ENCODE measurements around the gene UROD.
A peak's percentile ranks its signal among the peaks of the same experiment; 100 is the strongest.
"Not testable (repeated sequence)": the region's sequence is repeated elsewhere in the genome, so short reads cannot be mapped to it uniquely, and the experiment has no call there.

UROD gene

DNA sequence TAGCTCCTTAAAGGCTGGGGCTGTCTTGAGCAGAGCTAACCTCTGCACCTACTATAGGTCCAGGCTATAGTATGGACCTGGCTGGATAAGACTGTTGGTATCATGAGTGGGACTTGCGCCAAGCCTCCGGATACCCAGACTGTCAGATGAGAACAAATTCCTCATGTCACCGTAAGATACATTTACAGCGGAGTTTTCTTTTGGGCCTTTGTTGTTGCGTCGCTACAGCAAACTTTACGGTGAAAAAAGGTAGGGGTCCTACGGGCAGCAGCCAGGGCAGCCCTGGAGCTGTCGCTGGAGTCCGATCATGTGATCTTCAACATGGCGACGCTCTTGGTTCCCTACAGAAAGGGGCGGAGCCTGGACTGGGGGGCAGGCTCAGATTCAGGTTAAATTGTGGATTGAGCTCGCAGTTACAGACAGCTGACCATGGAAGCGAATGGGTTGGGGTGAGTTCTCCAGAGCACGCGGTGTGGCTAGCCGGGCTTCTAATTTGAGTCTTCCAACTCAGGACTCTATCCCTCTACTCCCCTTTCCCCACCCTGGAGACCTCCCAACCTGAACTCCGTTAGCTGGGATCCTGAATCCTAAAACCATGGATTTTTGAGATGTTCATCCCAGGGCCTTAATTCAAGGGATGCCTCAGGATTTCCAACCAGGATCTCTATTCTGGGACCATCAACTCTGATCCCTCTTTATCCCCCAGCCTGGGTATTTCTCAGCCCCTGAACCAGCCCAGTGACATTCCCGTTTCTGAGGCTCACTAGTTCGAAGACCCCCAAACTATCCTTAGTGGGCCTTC, at the start of gene UROD:
Gene UROD (plus strand): TSS at position 418 of the 802 bp plus-strand sequence. CDS start 12 bp downstream, at position 430.
- DNase-seq (ENCODE audit: low spot score) = peak; percentile 97

DNA sequence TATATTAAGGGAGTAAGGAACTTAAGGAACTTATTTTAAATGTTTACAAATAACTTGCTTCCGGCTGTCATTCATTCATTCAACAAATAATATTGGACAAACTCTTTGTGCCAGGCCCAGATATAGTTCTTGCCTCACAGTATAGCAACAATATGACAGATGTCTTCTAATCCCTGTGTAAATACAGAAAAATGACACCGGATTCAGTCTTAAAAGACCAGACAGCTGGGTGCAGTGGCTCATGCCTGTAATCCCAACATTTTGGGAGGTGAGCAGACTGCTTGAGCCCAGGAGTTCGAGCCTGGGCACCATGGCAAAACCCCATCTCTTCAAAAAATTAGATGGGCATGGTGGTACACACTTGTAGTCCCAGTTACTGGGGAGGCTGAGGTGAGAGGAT, 49.3 kb upstream of the UROD start:
- DNase-seq (ENCODE audit: low spot score) = no peak

DNA sequence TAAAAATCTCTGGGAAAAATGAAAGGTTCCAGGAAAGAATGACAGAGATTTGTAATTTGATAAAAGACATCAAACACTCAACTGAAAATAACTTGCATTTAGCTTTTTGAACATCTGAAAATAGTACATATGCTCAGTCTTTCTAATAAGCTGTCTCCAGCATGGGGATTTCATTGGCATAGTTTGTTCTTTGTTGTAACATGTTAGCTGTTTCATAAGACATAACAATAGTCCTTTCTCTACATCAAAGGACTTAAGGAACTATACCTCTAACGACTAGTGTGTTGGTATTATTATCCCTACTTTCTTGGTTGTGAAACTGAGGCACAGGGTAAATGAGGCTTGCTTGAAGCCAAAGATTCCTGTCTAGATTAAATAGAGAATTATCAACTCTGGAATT, 47.7 kb upstream of the UROD start:
- DNase-seq (ENCODE audit: low spot score) = no peak

DNA sequence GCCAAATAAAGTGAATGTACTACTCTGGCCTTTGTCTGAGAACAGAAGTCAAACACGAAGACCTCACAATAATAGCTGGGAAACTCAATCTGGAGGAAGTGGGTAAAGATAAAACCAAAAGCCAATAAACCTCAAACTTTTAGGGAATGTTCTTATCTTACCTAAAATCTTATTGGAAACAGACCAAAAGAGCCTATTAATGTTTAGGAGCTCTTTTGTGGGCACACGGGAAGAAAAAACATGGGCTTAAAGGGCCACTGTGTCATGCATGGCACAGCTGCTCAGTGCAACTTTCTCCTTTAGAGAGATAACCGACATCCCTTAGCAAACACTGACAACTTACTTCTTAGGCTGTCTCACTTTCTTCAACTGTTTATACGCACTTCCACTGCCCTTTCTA, 41.7 kb upstream of the UROD start:
- no peak for DNase-seq (ENCODE audit: low spot score)

DNA sequence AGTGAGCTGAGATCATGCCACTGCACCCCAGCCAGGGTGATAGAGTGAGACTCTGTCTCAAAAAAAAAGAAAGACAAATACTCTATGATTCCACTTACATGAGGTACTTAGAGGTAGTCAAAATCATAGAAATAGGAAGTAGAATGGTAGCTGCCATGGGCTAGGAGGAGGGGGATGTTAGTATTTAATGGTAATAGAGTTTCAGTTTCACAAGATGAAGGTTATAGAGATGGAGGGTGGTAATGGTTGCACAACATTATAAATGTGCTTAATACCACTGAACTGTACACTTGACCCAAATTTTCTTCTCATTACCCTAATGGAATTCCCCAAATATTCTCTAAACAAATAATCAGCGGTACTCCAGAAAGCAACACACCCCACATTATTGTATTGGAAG, 38.4 kb upstream of the UROD start:
- no peak for DNase-seq (ENCODE audit: low spot score)

DNA sequence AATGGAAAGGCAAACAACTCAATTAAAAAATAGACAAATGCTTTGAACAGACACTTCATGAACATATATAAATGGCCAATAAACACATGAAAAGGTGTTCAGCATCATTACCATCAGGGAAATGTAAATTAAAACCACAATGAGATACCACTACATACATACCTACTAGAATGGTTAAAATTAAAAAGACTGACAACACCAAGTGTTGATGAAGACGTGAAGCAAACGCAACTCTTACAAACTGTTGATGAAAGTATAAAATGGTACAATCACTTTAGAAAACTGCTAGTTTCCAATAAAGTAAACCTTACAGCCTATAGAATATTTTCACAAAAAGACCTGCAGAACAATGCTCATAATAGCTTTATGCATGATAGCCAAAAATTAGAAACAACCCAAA, 35.8 kb upstream of the UROD start:
- DNase-seq (ENCODE audit: low spot score) = no peak

DNA sequence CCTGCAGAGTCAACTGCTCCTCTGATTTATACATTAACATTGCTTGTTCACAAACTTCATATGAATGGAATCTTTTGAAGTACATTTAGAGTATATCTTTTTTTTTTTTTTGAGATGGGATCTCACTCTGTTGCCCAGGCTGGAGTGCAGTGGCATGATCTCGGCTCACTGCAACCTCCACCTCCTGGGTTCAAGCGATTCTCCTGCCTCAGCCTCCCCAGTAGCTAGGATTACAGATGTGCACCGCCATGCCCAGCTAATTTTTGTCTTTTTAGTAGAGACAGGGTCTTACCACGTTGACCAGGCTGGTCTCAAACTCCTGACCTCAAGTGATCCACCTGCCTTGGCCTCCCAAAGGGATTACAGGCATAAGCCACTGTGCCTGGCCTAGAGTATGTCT, 34.7 kb upstream of the UROD start:
- not testable (repeated sequence) for DNase-seq (ENCODE audit: low spot score)

DNA sequence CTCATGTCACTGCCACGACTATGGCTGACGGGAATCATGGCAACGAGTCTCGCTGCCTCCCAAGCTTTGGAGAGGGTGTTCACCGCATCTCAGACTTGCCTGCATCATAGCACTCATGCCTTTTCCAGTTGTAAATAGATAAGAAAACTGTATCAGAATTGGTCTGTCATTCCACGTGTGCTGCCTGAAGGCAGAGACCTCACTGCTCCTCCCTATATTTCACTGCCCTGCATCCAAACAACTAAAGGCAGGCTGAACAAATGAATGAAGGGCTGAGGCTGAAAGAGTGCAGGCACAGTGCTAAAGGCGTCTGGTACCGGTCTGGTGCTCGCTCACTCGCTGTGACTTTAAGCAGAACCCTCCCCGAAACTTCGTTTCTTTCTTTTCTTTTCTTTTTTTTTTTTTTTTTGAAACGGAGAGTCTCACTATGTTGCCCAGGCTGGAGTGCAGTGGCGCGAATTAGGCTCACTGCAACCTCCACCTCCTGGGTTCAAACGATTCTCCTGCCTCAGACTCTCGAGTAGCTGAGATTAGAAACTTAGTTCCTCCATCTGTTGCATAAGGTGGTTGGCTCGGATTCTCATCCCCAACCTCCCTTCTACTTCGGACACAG, 26.2 kb upstream of the UROD start:
- no peak for DNase-seq (ENCODE audit: low spot score)

DNA sequence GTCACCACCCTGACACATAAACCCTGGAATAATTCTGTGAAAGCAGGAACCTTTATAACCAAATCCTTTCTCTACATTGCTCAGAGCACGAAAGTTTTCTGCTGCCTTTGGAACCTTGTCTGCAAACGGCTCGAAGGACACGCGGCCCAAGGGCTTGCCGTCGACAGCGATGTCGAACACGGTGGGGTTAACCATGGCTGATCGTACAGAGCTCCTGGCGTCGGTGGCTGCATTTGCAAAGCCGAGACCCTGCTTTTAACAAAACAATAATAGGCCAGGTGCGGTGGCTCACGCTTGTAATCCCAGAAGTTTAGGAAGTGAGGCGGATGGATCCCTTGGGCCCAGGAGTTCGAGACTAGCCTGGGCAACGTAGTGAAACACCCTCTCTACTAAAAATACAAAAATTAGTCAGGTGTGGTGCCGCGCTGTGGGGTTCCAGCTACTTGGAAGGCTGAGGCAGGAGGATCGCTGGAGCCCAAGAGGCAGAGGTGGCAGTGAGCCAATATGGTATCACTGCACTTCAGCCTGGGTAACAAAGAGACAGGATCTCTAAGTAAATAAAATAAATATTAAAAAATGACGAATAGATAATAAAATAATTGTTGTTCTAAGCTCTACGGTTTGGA, 23.4 kb upstream of the UROD start:
- DNase-seq (ENCODE audit: low spot score) = no peak

DNA sequence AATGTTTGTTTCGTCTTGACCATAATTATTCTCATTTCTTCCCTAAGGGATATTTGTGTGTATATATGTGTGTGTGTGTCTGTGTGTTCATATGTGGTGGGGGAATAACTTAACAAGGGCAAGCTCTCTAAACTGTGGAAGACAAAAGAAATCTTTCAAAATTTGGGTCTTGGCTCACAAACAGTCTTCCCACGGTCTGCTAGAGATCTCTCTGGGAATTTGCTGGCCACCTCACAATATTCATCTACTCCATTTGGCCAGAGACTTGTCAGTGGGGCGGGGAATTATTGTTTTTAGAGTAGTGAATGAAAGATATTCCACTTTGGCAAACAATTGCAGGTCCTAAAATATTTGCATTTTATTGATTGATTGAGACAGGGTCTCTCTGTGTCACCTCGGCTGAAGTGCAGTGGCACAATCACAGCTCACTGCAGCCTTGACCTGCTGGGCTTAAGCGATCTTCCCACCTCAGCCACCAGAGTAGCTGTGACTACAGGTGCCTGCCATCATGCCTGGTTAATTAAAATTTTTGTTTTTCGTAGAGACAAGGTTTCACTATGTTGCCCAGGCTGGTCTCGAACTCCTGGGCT, 17.6 kb upstream of the UROD start:
- DNase-seq (ENCODE audit: low spot score) = no peak

DNA sequence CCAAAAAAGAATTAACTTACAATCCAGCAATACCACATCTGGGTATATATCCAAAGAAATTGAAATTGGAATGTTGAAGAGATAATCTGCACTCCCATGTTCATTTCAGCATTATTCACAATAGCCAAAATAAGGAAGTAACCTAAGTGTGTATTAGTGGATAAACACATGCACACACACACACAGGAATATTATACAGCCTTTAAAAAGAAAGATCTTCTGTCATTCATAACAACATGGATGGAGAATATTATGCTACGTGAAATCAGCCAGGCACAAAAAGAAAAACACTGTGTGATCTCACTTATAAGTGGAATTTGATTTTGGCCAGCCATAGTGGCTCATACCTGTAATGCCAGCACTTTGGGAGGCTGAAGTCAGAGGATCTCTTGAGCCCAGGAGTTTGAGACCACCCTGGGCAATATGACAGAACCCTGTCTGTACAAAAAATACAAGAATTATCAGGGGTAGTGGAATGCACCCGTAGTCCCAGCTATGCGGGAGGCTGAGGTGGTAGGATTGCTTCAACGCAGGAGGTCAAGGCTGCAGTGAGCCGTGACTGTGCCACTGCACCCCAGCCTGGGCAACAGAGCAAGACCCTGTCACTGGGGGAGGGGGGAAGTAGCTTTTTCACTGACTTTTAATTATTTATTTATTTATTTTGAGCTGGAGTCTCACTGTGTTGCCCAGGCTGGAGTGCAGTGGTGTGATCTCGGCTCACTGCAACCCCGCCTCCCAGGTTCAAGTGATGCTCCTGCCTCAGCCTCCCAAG, 16.4 kb upstream of the UROD start:
- no peak for DNase-seq (ENCODE audit: low spot score)

DNA sequence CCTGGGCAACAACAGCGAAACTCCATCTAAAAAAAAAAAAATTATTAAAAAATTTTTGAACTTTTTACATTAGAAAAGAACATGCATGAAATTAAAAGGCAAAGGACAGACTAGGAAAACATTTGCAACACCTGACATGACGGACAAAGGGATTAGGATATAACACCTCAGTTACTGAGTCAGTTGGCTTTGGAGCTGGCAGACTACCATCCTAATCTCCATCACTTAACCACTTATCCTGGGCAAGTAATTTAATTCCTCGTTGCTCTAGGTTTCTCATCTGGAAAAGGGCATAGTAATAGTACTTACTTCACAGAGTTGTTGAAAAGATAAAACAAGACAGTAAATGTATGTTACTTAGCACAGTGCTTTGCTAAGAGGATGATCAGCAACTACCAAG, 12.8 kb upstream of the UROD start:
- DNase-seq (ENCODE audit: low spot score) = no peak

DNA sequence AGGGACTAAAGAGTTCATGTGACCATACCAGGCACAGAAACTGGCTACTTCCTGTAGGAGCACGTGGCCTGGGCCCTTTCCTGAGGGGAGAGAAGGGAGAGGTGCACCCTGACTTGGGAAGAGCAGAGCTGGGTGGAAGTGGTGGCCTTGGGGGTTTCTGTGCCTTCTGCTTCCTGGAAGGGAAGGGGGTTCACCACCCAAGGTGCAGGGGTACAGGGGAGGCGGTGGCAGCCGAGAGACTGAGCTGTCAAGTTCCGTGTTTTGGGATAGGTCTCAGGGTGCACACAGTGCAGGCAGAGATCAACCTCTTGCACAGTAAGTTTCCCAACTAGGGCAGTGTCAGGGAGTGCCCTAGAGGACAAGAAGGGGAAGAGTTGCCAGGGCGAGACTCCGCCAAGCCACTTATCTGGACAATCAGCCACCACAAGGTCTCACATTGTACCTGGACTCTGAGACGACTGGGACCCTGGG, 11.0 kb upstream of the UROD start:
- DNase-seq (ENCODE audit: low spot score) = no peak

DNA sequence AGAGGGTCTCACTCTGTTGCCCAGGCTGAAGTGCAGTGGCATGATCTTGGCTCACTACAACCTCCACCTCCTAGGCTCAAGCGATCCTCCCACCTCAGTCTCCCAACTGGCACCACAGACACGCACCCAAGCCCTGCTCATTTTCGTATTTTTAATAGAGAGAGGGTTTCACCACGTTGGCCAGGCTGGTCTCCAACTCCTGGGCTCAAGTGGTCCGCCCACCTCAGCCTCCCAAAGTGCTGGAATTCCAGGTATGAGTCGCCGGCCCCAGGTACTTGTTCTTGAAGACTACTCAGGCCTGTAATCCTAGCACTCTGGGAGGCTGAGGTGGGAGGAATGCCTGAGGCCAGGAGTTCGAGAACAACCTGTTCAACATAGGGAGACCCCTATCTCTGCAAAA, 10.5 kb upstream of the UROD start:
- DNase-seq (ENCODE audit: low spot score) = not testable (repeated sequence)

DNA sequence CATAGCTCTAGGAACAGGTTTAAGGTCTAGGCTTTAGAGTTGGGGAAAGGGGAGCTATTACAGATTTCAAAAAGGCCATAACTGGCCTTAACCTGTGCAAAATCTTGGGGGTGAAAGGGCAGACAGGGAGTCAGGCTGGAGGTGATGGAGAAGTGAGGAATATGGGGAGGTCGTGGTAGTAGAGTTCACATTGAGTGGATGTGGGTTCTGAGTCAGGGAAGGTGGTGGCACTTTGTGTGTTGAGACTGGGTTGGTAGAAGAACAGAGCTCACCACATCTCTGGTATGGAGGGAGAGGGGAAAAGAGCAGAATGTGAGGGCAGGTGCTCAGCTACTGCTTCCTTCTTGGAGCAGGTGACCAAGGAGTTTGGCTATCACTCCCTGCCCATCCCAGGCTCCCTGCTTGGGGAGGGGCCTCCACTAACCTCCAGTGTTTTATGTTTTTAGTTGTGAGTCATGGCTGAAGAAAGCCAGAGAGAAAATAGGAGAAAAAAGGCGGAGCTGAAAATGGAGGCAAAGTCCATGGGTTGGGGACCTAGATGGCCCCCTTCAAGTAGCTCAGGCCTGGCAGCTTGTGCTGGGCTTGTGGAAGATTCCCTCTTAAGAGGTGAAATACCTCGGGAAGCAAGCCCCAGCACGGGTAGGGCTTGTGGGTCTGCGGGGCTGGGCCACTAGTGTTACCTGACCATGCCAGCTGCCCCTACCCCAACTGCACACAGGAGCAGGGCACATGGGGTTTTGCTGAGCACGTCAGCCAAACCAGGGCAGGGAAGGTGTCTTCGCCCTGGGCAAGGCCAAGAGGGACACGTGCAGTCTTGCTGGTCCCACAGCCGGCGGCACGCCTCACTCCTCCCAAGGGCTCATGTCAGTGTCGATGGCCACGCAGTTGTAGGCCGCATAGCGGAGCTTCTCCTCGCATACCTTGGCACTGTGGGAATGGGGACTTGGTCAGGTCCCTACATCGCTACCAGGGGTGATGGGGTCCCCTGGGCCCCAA, 9.1 kb upstream of the UROD start:
- no peak for DNase-seq (ENCODE audit: low spot score)

DNA sequence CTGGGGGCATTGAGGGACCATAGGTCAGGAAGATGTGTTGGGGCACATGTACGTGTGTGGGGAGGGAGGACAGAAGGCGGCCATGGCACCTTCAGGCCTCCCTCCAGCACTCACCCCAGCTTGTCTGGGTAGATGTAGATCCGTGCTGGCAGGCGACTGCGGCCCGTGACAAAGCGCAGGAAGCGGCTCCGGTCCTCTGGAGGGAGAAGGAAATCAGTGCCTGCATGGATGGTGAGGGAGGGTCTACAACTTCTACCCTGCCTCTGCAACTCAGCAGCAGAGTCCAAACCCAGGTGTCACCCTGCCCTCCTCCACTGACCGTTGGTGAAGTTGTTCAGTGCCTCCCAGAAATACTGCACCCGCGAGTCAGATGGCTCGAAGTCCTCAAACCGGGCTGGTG, 8.3 kb upstream of the UROD start:
- no peak for DNase-seq (ENCODE audit: low spot score)

DNA sequence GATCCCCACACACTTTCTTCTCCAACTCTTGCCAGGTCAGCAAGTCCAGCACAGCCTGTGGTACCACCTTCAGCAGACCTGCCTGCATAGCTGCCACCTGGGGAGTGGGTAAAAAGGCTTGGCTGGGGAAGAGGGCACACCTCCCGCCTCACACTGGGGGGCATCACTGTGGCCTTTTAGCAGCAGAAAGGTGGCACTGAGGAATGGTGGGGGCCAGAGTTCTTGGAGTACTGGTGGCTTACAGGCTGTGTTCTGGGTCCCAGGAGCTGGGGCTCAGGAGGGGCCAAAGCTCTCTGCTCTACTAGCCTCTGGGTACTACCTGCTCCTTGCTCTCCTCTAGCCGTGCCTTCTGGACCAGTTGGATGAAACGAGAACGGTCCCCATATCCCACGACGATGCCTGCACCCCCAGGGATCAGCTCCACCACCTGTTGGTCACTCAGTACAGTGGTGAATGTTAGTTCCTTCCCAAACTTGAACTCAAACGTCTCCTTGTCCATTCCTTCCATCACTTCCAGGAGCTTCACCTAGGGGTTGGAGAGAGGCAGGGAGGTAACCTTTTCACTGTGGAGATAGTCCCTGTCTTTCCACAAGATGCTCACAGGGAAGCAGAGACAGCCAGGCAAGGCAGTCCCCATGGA, 7.7 kb upstream of the UROD start:
- DNase-seq (ENCODE audit: low spot score) = no peak

DNA sequence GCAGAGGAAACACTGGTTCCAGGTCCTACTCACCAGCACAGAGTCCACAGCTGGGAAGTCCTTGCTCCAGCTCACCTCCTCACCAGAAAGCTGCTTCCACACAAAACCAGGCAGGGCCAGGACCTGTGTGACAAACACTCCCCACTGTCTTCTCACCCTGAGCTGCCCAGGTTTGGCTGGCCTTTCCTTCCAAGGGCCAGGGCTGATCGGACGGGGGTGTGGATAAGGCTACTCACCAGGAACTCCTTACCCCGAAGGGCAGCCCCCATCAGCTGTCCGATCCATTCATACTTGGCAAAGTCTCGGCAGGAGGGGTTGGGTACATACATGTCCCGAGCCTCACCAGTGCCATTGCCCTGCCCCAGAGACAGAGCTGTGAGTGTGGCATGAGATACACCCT, 6.3 kb upstream of the UROD start:
- DNase-seq (ENCODE audit: low spot score) = no peak

DNA sequence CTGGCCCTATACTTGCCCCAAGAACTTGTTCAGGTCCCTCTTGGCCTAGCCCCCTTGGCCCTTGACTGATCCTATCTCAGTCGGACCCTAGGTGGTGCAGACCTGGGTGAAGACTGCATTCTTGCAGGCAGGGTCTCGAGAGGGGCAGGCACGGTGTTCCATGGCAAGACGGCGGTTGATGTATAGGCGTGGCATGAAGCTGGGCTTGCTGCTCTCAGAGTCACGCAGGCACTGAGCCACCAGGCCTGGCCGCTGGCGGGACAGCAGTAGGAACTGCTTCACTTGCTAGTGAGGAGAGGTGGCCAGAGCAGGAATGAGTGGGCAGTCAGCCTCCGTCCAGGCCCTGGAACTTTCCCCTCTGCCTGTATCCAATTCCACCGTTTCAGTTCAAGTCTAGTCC, 4.7 kb upstream of the UROD start:
- no peak for DNase-seq (ENCODE audit: low spot score)

DNA sequence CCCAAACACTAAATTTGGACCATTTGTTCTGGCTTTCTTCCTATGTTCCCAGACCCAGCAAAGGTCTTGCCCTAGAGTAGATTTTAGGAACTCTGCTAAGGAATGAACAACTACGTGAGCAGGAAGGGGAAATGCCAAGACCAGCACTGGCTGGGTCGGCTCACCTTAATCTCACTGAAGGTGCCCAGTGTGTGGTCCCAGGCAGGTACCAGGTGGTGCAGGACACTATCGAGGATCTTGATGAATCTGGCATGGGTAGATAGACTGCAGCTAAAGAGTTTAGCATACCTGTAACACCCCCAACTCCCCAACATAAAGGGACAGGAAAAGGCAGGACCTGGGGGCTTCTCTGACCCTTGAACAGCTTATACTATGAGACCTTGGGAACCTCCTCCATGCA, 4.0 kb upstream of the UROD start:
- DNase-seq (ENCODE audit: low spot score) = no peak

Measured in AG20443 (cell line).